GM23338 (cell line): Measurements from ENCODE around the gene CTBP2. TPM values are rescaled to one million over a fixed set of nuclear protein-coding genes. Genes with fewer than 3 reads are reported as not detected.

Experiments used
- ATAC-seq: fragments of 200-7000 bp; cut with Tn5 transposase; 3 replicates; pipeline ENCODE4 v1.9.1; 2020
- DNase-seq: peaks from one replicate; pipeline ENCODE4 v3.0.0-alpha.2; 2015; ENCODE audit warnings: low spot score
- H2AFZ ChIP-seq: fragments of 200-600 bp; sonication (generic); 2 replicates; pipeline ENCODE4 v1.8.0; 2016; ENCODE audit warnings: antibody characterized with exemption, mild to moderate bottlenecking, moderate library complexity
- H3F3A ChIP-seq: fragments of 200-600 bp; sonication (generic); replicated peaks from 2 replicates; pipeline ENCODE4 v1.8.0; 2017; ENCODE audit warnings: antibody characterized with exemption, mixed run types, low read depth
- H3K27ac ChIP-seq: fragments of 200-600 bp; sonication (generic); 2 replicates; pipeline ENCODE4 v1.6.1; 2016; ENCODE audit warnings: low read depth
- H3K27me3 ChIP-seq: fragments of 200-600 bp; sonication (generic); 2 replicates; pipeline ENCODE4 v1.8.0; 2016; ENCODE audit warnings: mild to moderate bottlenecking, mixed run types, moderate library complexity; ENCODE audit not compliant: insufficient read depth
- H3K36me3 ChIP-seq: fragments of 200-600 bp; sonication (generic); 2 replicates; pipeline ENCODE4 v1.8.0; 2016; ENCODE audit warnings: mild to moderate bottlenecking; ENCODE audit not compliant: insufficient read depth
- H3K4me1 ChIP-seq: fragments of 200-600 bp; sonication (generic); 2 replicates; pipeline ENCODE4 v1.8.0; 2016; ENCODE audit warnings: mild to moderate bottlenecking, moderate library complexity; ENCODE audit not compliant: insufficient read depth
- H3K4me2 ChIP-seq: fragments of 200-600 bp; sonication (generic); 2 replicates; pipeline ENCODE4 v1.7.1; 2017; ENCODE audit warnings: mixed run types
- H3K4me3 ChIP-seq: fragments of 200-600 bp; sonication (generic); 2 replicates; pipeline ENCODE4 v1.6.1; 2016; ENCODE audit warnings: mixed run types
- H3K79me2 ChIP-seq: fragments of 200-600 bp; sonication (generic); replicated peaks from 2 replicates; pipeline ENCODE4 v1.8.0; 2017; ENCODE audit warnings: mild to moderate bottlenecking; ENCODE audit not compliant: insufficient read depth
- H3K9me2 ChIP-seq: fragments of 200-600 bp; sonication (generic); 2 replicates; pipeline ENCODE4 v1.8.0; 2017; ENCODE audit not compliant: insufficient read depth
- H4K20me1 ChIP-seq: fragments of 200-600 bp; sonication (generic); replicated peaks from 2 replicates; pipeline ENCODE4 v1.8.0; 2017; ENCODE audit warnings: mild to moderate bottlenecking; ENCODE audit not compliant: insufficient read depth
- H3K27ac Mint-ChIP-seq: 2 replicates; pipeline ENCODE4 v1.8.0; 2020; ENCODE audit warnings: inconsistent platforms, mild to moderate bottlenecking, moderate library complexity, mixed read lengths
- H3K27me3 Mint-ChIP-seq: 3 replicates; pipeline ENCODE4 v1.8.0; 2022; ENCODE audit warnings: low read depth, mild to moderate bottlenecking, moderate library complexity, mixed read lengths, inconsistent platforms; ENCODE audit not compliant: insufficient read depth, poor library complexity
- H3K36me3 Mint-ChIP-seq: 3 replicates; pipeline ENCODE4 v1.8.0; 2021; ENCODE audit warnings: low read depth, mild to moderate bottlenecking, inconsistent platforms, moderate library complexity, mixed read lengths
- H3K4me1 Mint-ChIP-seq: 3 replicates; pipeline ENCODE4 v1.8.0; 2020; ENCODE audit warnings: mild to moderate bottlenecking, inconsistent platforms, mixed read lengths
- H3K4me3 Mint-ChIP-seq: 3 replicates; pipeline ENCODE4 v1.8.0; 2021; ENCODE audit warnings: moderate library complexity, mild to moderate bottlenecking, inconsistent platforms, mixed read lengths
- H3K9me3 Mint-ChIP-seq: 3 replicates; pipeline ENCODE4 v1.8.0; 2020; ENCODE audit warnings: moderate library complexity, mild to moderate bottlenecking, inconsistent platforms, mixed read lengths
- CREB1 ChIP-seq: fragments of 250-450 bp; sonication (Bioruptor Pico); IDR thresholded peaks from 2 replicates; pipeline ENCODE4 v1.5.0; 2020; ENCODE audit warnings: low read depth, mild to moderate bottlenecking, moderate library complexity
- CTCF ChIP-seq, 2 experiments: fragments of 200-600 bp in 1 of 2; sonication (generic) in 1 of 2; conservative IDR thresholded peaks; 2 replicates each; pipeline versions ENCODE4 v1.5.1 to v1.6.1; 2016 to 2017; ENCODE audit warnings: antibody characterized with exemption in 2 of 2, low read depth in 2 of 2, mild to moderate bottlenecking in 2 of 2, moderate library complexity in 1 of 2
- ETS1 ChIP-seq: IDR thresholded peaks from 2 replicates; pipeline ENCODE4 v1.6.1; 2016; ENCODE audit warnings: antibody characterized with exemption
- EZH2 ChIP-seq: fragments of 200-600 bp; sonication (generic); IDR thresholded peaks from one replicate; pipeline ENCODE4 v1.8.0; 2017; ENCODE audit warnings: antibody characterized with exemption, mild to moderate bottlenecking, low read depth; ENCODE audit not compliant: unreplicated experiment
- EZH2phosphoT487 ChIP-seq: fragments of 200-600 bp; sonication (generic); IDR thresholded peaks from one replicate; pipeline ENCODE4 v1.8.1; 2018; ENCODE audit warnings: antibody characterized with exemption; ENCODE audit not compliant: unreplicated experiment
- JUNB ChIP-seq: IDR thresholded peaks from one replicate; pipeline ENCODE4 v1.6.1; 2016; ENCODE audit warnings: antibody characterized with exemption; ENCODE audit not compliant: unreplicated experiment
- NANOG ChIP-seq: IDR thresholded peaks from 2 replicates; pipeline ENCODE4 v1.6.1; 2016; ENCODE audit warnings: antibody characterized with exemption, borderline replicate concordance
- POLR2AphosphoS5 ChIP-seq: IDR thresholded peaks from 2 replicates; pipeline ENCODE4 v1.6.1; 2016; ENCODE audit warnings: antibody characterized with exemption, low read depth
- REST ChIP-seq: IDR thresholded peaks from one replicate; pipeline ENCODE4 v1.6.1; 2018; ENCODE audit warnings: antibody characterized with exemption; ENCODE audit not compliant: unreplicated experiment
- STAT1 ChIP-seq: IDR thresholded peaks from one replicate; pipeline ENCODE4 v1.6.1; 2016; ENCODE audit warnings: antibody characterized with exemption; ENCODE audit not compliant: unreplicated experiment
- ZNF114 ChIP-seq: fragments of 250-450 bp; sonication (Bioruptor Pico); IDR thresholded peaks from 2 replicates; pipeline ENCODE4 v1.5.0; 2020; ENCODE audit warnings: mild to moderate bottlenecking, moderate library complexity
- ZNF331 ChIP-seq: fragments of 250-450 bp; sonication (Bioruptor Pico); IDR thresholded peaks from 2 replicates; pipeline ENCODE4 v1.5.0; 2020; ENCODE audit warnings: low read depth, mild to moderate bottlenecking, moderate library complexity
- polyA plus RNA-seq: library from polyadenylated mRNA; unstranded; fragments of >200 nt; fragmentation: Nextera tagmentation; extraction: Ambion mirVana; gene quantifications from 2 replicates; pipeline ENCODE4 v1.2.1, GENCODE V29; 2016
- total RNA-seq: library from RNA; depleted of rRNA; stranded (reverse); fragments of >200 nt; shearing (Covaris generic); gene quantifications from 2 replicates; pipeline ENCODE4 v1.2.3, GENCODE V29; 2014

Gene CTBP2
- total and polyA plus RNA-seq, 2 experiments from 2014 or later, result 133 to 265 TPM

- DNase-seq (no peak), ATAC-seq (peak; percentile 16)
- H3K4me1 ChIP-seq, result peaks cover 83% of the 10 kb centered on the region
- H3K4me3 ChIP-seq, result no peak overlapping the region
- TF ChIP-seq REST, result no peak
- TF ChIP-seq EZH2, result no peak
- TF ChIP-seq JUNB, result no peak
- no peak for TF ChIP-seq NANOG
- TF ChIP-seq ETS1, result no peak
- TF ChIP-seq CREB1 (CRISPR knock-in tag), result no peak
- H3K36me3 ChIP-seq, result peaks cover 21% of the 10 kb centered on the region
- peaks cover 94% of the 10 kb centered on the region for H4K20me1 ChIP-seq
- no peak overlapping the region for H2AFZ ChIP-seq
- peak overlapping the region; percentile 70 for H3K4me2 ChIP-seq
- H3K4me1 Mint-ChIP-seq, result peaks cover 88% of the 10 kb centered on the region
- no peak overlapping the region for H3K4me3 Mint-ChIP-seq
- 0 out of 2 replicates have a peak, but pooled peaks cover 5% of the 10 kb centered on the region for H3F3A ChIP-seq
- 0 out of 2 replicates have a peak overlapping the region, but pooled peaks have one; percentile 22 for H3K27ac Mint-ChIP-seq
- H3K27me3 Mint-ChIP-seq, result peaks cover 8% of the 10 kb centered on the region
- no peaks in the 10 kb centered on the region for H3K9me3 Mint-ChIP-seq
- H3K36me3 Mint-ChIP-seq, result peaks cover 67% of the 10 kb centered on the region
- peaks cover 100% of the 10 kb centered on the region for H3K79me2 ChIP-seq
- H3K27ac ChIP-seq, result peak overlapping the region; percentile 70; the same call in 1 of the 2 replicates
- no peaks in the 10 kb centered on the region for H3K27me3 ChIP-seq
- H3K9me2 ChIP-seq, result no peaks in the 10 kb centered on the region
Measured at GRCh38 chr10:125121003-125121402, 39.4 kb downstream of the CTBP2 start.

- ATAC-seq (no peak; the same call in 2 of the 3 replicates), DNase-seq (no peak)
- H3F3A ChIP-seq, result no peaks in the 10 kb centered on the region
- H3K4me3 ChIP-seq, result no peak overlapping the region
- H3K79me2 ChIP-seq, result peaks cover 100% of the 10 kb centered on the region
- H3K36me3 ChIP-seq, result peaks cover 18% of the 10 kb centered on the region
- H3K4me2 ChIP-seq, result peak overlapping the region; percentile 70
- H3K4me1 ChIP-seq, result peaks cover 83% of the 10 kb centered on the region
- Mint-ChIP-seq H3K4me3 (no peak overlapping the region; the same call in 2 of the 3 replicates), H3K27ac (peak overlapping the region; percentile 22; the same call in 1 of the 2 replicates), H3K36me3 (peaks cover 67% of the 10 kb centered on the region), H3K9me3 (no peaks in the 10 kb centered on the region), H3K4me1 (peaks cover 90% of the 10 kb centered on the region), H3K27me3 (peaks cover 10% of the 10 kb centered on the region)
- TF ChIP-seq CTCF (conservative IDR thresholded peaks at IDR 0.05; ENCODE audit: low read depth in 2 of 2) (no peak), EZH2phosphoT487 (no peak), POLR2AphosphoS5 (no peak; the same call in 1 of the 2 replicates), REST (no peak), ZNF114 (no peak), ZNF331 (CRISPR knock-in tag) (no peak), NANOG (no peak), STAT1 (no peak), CREB1 (CRISPR knock-in tag) (no peak)
- peak overlapping the region; percentile 70 for H3K27ac ChIP-seq
- H2AFZ ChIP-seq, result no peak overlapping the region
- H4K20me1 ChIP-seq, result peaks cover 95% of the 10 kb centered on the region
- no peaks in the 10 kb centered on the region for H3K9me2 ChIP-seq
- no peaks in the 10 kb centered on the region for H3K27me3 ChIP-seq
Measured at GRCh38 chr10:125120053-125120710, 40.2 kb downstream of the CTBP2 start.
